ENCODE results near the gene FOS. TPM values are rescaled to one million over a fixed set of nuclear protein-coding genes. Genes with fewer than 3 reads are reported as not detected.

The FOS gene
- polyA plus RNA-seq, 1 donor = 1,610 TPM

DNA sequence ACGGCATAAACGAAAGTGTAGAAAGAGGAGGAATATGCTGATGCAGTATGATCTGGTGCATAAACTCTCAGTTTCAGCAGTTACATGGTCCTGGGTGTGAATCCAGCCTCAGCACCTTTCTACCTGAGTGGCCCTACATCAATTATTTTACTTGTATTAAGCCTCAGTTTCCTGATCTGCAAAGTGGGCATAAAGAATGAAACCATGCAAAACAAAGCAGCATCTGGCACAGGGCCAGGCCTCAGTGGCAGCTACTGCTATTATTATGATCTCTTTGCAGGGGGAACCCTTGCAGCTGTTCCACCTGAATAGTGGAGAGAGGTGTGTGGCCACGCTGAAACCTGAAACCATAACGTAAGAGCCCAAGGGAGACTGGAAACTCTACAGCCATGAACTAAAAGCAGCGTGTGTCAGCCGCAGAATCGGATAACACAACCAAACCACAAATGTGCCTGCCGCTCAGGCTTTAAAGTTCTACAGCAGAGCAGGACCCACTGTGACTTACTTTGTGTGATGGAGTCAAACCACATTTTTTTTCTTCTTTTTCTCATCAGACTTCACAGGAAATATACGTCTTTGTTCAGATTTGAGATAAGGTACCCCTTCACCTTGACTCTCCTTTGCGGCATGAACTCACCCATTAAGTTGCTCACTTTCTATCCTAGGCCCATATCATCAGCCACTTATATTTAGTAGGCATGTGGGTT is 29.2 kb upstream of the FOS start:
- H3K4me3 ChIP-seq (ENCODE audit: low read length) = no peak overlapping the region
- no peak for DNase-seq
- WGBS (ENCODE audit: insufficient coverage, low lambda C conversion rate) = no CpG with 5 or more reads among the region's 10 CpGs
- H3K36me3 ChIP-seq (ENCODE audit: control insufficient read depth, insufficient read depth, low read length) = no peaks in the 10 kb centered on the region
- no peaks in the 10 kb centered on the region for H3K9me3 ChIP-seq (ENCODE audit: control insufficient read depth, low read depth, low read length)
- H3K4me1 ChIP-seq (ENCODE audit: control insufficient read depth, insufficient read depth, low read length) = peaks cover 11% of the 10 kb centered on the region
- no peak overlapping the region for H3K27ac ChIP-seq (ENCODE audit: low read length)
- H3K27me3 ChIP-seq (ENCODE audit: control insufficient read depth, insufficient read depth, low read length) = no peaks in the 10 kb centered on the region

DNA sequence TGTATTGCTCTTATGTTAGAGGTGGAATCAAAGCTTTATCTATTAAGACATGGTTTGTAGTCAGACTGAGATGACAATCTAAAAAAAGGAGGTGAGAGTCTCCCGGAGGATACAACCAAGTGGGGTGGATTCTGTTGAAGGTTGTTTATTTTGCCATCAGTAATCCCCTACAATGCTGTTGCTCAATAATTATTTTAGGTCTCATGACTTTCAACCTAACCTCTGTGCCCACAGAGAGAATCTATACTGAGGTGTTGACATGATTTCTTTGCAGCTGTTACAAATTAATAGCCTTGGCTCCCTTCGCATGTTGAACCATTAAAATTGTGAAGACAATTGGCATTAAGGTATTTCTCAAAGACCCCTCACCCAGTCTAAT is 28.7 kb upstream of the FOS start:
- H3K27ac ChIP-seq (ENCODE audit: low read length) = no peak overlapping the region
- no peak for DNase-seq
- H3K4me3 ChIP-seq (ENCODE audit: low read length) = no peak overlapping the region
- peaks cover 17% of the 10 kb centered on the region for H3K4me1 ChIP-seq (ENCODE audit: control insufficient read depth, insufficient read depth, low read length)
- H3K27me3 ChIP-seq (ENCODE audit: control insufficient read depth, insufficient read depth, low read length) = no peaks in the 10 kb centered on the region
- H3K36me3 ChIP-seq (ENCODE audit: control insufficient read depth, insufficient read depth, low read length) = no peaks in the 10 kb centered on the region
- H3K9me3 ChIP-seq (ENCODE audit: control insufficient read depth, low read depth, low read length) = no peaks in the 10 kb centered on the region
- no CpG with 5 or more reads among the region's 2 CpGs for WGBS (ENCODE audit: insufficient coverage, low lambda C conversion rate)

DNA sequence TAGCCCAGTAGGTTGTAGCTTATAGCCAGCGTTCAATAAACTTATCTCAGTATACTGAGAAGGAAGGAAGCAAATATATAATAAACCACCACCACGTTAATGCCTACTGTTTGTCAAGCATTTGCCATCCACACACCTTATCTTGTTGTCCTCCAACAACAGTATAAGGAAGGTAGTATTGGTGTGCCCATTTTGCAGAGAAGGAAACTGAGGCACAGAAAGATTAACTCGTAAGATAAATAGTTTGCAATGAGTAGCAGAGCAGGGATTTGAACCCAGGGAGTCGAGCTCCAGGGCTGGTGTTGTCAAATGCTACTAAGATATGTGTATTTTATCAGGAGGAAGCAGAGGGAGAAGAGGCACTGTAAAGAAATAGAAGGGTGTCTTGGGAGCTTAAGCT is 27.8 kb upstream of the FOS start:
- Histone ChIP-seq H3K4me1 (ENCODE audit: control insufficient read depth, insufficient read depth, low read length) (peaks cover 24% of the 10 kb centered on the region), H3K36me3 (ENCODE audit: control insufficient read depth, insufficient read depth, low read length) (no peaks in the 10 kb centered on the region), H3K4me3 (ENCODE audit: low read length) (no peak overlapping the region), H3K9me3 (ENCODE audit: control insufficient read depth, low read depth, low read length) (no peaks in the 10 kb centered on the region), H3K27me3 (ENCODE audit: control insufficient read depth, insufficient read depth, low read length) (no peaks in the 10 kb centered on the region), H3K27ac (ENCODE audit: low read length) (no peak overlapping the region)
- DNase-seq = no peak
- WGBS (ENCODE audit: insufficient coverage, low lambda C conversion rate) = no CpG with 5 or more reads among the region's 4 CpGs

DNA sequence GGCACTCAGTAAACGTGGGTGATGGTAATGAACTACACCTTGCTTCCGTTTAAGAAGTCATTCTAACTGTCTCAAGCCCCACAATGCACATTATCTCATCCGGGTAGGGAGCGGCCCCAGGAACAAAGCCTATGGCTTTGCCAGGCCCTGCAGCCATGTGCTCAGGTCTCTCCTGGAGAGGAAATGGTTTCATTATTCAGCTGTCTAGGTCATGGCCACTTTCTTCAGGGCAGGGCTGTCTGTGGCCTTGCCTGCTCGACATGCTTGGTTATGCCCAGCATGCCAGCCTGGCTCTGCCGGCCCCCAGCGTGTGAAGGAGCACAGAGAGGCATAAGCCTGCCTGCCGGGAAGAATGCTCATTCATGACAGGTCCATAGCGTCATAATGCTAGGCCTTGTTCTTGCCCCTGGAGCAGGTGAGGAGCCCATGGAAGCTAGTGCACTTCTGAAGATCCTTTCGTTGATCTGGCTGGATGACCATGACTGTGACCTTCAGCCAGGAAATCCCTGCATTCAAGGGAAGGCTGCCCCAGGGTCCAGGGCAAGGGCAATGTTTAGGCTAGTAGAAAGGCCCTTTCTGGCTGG is 26.3 kb upstream of the FOS start:
- Histone ChIP-seq H3K4me1 (ENCODE audit: control insufficient read depth, insufficient read depth, low read length) (peaks cover 24% of the 10 kb centered on the region), H3K27me3 (ENCODE audit: control insufficient read depth, insufficient read depth, low read length) (no peaks in the 10 kb centered on the region), H3K27ac (ENCODE audit: low read length) (peak overlapping the region; percentile 64), H3K36me3 (ENCODE audit: control insufficient read depth, insufficient read depth, low read length) (no peaks in the 10 kb centered on the region), H3K4me3 (ENCODE audit: low read length) (no peak overlapping the region), H3K9me3 (ENCODE audit: control insufficient read depth, low read depth, low read length) (no peaks in the 10 kb centered on the region)
- no CpG with 5 or more reads among the region's 10 CpGs for WGBS (ENCODE audit: insufficient coverage, low lambda C conversion rate)
- DNase-seq = peak; percentile 73 to 90

DNA sequence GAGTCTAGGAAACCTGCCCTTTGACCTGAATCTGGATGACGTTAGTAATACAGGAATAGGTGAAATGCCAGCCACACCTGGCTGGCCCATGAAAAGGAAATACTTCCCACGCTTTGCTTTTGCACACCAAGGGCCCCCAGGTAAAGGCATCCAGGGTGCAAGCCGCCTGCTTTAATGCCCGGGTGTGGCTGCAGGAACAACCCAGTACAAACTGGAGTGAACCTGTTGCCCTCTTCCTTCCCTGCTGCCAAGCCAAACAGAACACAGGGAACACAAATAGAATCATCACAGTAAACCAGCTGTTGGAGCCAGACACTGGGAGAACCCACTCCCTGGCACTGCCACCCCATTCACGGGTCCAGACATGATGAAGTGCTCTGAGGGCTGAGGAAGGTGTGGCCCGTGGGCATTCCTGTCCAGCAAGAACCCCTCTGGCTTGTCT is 24.2 kb upstream of the FOS start:
- H3K36me3 ChIP-seq (ENCODE audit: control insufficient read depth, insufficient read depth, low read length) = no peaks in the 10 kb centered on the region
- H3K4me3 ChIP-seq (ENCODE audit: low read length) = no peak overlapping the region
- H3K9me3 ChIP-seq (ENCODE audit: control insufficient read depth, low read depth, low read length) = no peaks in the 10 kb centered on the region
- peaks cover 36% of the 10 kb centered on the region for H3K4me1 ChIP-seq (ENCODE audit: control insufficient read depth, insufficient read depth, low read length)
- H3K27me3 ChIP-seq (ENCODE audit: control insufficient read depth, insufficient read depth, low read length) = no peaks in the 10 kb centered on the region
- peak; percentile 81 to 91 for DNase-seq
- no CpG with 5 or more reads among the region's 6 CpGs for WGBS (ENCODE audit: insufficient coverage, low lambda C conversion rate)
- peak overlapping the region; percentile 69 for H3K27ac ChIP-seq (ENCODE audit: low read length)

DNA sequence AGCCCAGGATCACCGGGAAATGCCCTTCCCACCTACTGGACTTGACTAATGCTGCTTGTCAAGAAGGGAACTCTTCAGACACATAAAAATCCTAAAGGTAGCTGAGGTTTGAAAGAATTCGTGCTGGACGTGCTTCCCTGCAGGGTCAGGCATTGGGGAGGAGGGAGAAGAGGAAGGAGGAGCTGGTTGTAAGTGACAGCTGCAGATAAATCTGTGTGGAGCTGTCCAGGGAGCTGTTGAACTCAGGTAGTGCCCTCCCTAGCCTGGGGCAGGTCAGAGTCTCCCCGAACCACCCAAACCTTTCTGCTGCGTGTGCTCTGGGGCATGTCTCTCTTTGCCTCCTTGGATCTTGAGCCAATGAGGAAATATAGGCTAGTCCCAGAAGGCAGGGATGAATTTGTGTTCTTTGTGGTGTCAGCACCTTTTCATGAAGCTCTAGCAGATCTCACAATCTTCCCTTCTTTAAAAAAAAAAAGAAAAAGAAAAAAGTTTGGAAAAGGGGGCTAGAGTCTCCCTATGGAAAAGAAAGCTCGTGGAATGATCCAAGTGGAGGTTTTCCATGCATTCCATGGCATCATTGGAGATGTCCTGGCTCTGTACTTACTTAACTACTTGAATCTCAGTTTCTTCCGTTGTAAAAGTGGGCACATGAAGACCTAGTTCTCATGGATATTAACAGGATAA is 23.6 kb upstream of the FOS start:
- 47% methylated on average over 2 of the region's 7 CpGs for WGBS (ENCODE audit: insufficient coverage, low lambda C conversion rate)
- DNase-seq = peak; percentile 70 to 84
- Histone ChIP-seq H3K36me3 (ENCODE audit: control insufficient read depth, insufficient read depth, low read length) (no peaks in the 10 kb centered on the region), H3K4me1 (ENCODE audit: control insufficient read depth, insufficient read depth, low read length) (peaks cover 42% of the 10 kb centered on the region), H3K27me3 (ENCODE audit: control insufficient read depth, insufficient read depth, low read length) (no peaks in the 10 kb centered on the region), H3K4me3 (ENCODE audit: low read length) (no peak overlapping the region), H3K27ac (ENCODE audit: low read length) (peak overlapping the region; percentile 69), H3K9me3 (ENCODE audit: control insufficient read depth, low read depth, low read length) (no peaks in the 10 kb centered on the region)

DNA sequence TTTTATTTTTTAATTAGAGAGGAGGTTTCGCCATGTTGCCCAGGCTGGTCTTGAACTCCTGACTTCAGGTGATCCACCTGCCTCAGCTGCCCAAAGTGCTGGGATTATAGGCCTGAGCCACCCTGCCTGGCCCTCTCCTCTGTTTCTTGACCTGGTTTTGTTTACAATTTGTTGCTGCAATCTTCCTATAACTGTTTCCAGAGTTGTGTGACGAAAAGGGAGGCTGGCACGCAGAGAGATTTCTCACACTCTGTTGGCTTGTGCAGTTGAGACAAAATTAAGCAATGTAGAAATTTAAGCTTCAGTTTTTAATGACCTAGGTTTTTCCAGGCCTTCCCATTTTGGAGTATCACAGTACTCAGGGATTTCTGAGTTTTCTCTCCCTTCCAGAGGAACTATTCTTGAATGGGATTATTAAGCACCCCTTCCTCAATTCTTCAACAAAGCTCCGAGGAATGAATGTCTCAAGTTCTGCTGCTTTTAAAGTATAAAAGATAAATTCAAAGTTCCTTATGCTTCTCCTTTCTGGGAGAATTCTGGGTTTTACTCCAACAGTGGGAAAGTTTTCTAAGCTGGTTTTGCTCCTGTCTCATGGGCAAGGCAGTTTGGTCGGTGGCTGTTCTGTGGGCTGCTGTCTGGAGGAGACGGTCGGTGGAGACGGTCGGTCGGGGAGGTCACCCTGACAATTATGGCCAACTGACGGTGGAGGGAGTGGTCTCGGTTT is 20.4 kb upstream of the FOS start:
- H3K27me3 ChIP-seq (ENCODE audit: control insufficient read depth, insufficient read depth, low read length) = no peaks in the 10 kb centered on the region
- H3K4me3 ChIP-seq (ENCODE audit: low read length) = peak overlapping the region; percentile 39
- 100% methylated on average over 1 of the region's 12 CpGs for WGBS (ENCODE audit: insufficient coverage, low lambda C conversion rate)
- no peaks in the 10 kb centered on the region for H3K9me3 ChIP-seq (ENCODE audit: control insufficient read depth, low read depth, low read length)
- DNase-seq = peak in 1 of 2 donors; percentile 50
- no peaks in the 10 kb centered on the region for H3K36me3 ChIP-seq (ENCODE audit: control insufficient read depth, insufficient read depth, low read length)
- peak overlapping the region; percentile 93 for H3K27ac ChIP-seq (ENCODE audit: low read length)
- peaks cover 46% of the 10 kb centered on the region for H3K4me1 ChIP-seq (ENCODE audit: control insufficient read depth, insufficient read depth, low read length)

DNA sequence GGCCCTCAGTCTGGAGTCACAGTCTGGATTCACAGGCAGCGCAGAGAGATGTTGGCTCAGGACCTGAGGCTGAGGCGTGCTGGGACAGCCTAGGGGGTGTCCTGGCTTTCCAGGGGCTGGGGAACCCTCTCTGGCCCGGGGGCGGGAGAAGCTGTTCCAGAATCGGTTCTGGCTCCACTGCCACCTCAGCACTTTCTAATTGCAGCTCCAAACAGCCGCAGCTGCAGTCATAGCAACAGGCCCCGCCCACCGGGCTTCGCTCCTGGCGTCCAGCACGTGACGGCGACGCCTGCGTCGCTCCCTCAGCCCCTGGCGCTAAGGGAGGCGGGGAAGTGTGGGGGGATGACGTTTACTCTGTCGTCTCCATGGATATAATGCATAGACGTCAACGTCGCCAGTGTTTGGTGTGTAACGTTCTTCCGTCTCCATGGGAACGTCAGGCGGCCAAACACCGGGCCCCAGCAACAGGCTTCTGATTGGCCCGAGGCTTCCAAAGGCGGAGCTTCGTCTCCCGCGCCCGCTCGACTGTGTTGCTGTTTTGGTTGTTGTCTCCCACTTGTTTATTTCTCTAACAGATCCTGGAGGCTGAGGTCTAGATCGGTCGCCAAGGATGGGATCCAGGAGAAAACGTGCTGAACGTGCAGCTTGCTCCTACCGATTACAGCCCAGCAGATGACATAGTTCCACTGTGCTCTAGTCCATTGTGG is 19.7 kb upstream of the FOS start:
- WGBS (ENCODE audit: insufficient coverage, low lambda C conversion rate) = no CpG with 5 or more reads among the region's 40 CpGs
- DNase-seq = peak; percentile 100
- Histone ChIP-seq H3K4me1 (ENCODE audit: control insufficient read depth, insufficient read depth, low read length) (peaks cover 49% of the 10 kb centered on the region), H3K36me3 (ENCODE audit: control insufficient read depth, insufficient read depth, low read length) (no peaks in the 10 kb centered on the region), H3K4me3 (ENCODE audit: low read length) (peak overlapping the region; percentile 39), H3K9me3 (ENCODE audit: control insufficient read depth, low read depth, low read length) (no peaks in the 10 kb centered on the region), H3K27ac (ENCODE audit: low read length) (peak overlapping the region; percentile 93), H3K27me3 (ENCODE audit: control insufficient read depth, insufficient read depth, low read length) (no peaks in the 10 kb centered on the region)

DNA sequence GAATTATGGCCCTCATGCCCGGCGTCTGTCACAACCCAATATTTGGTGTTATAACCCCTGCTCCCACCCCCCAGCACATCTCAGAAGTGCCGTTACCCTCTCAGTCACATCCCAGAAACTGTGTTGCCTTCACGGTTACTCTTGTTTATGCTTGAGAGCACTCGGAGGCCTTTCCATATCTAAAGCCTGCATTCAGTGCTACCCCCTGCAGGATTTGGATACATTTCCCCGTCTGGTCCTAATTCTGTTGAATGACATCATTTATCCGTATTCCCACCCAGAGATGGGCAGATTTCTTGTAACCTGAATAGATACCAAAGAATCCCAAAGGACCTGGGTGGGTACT is 19.1 kb upstream of the FOS start:
- Histone ChIP-seq H3K4me1 (ENCODE audit: control insufficient read depth, insufficient read depth, low read length) (peaks cover 44% of the 10 kb centered on the region), H3K27me3 (ENCODE audit: control insufficient read depth, insufficient read depth, low read length) (no peaks in the 10 kb centered on the region), H3K4me3 (ENCODE audit: low read length) (peak overlapping the region; percentile 36), H3K27ac (ENCODE audit: low read length) (peak overlapping the region; percentile 93), H3K9me3 (ENCODE audit: control insufficient read depth, low read depth, low read length) (no peaks in the 10 kb centered on the region), H3K36me3 (ENCODE audit: control insufficient read depth, insufficient read depth, low read length) (no peaks in the 10 kb centered on the region)
- no peak for DNase-seq
- WGBS (ENCODE audit: insufficient coverage, low lambda C conversion rate) = 0% methylated on average over 1 of the region's 7 CpGs
